IMR-90 (cell line): Measurements from ENCODE around the gene AXL. TPM values are rescaled to one million over a fixed set of nuclear protein-coding genes. Genes with fewer than 3 reads are reported as not detected.

ENCODE experiments used
- ATAC-seq: fragments of 200-7000 bp; cut with Tn5 transposase; 2 replicates; pipeline ENCODE4 v1.9.1; 2020; ENCODE audit warnings: low read depth, mild to moderate bottlenecking, moderate library complexity
- BruUV-seq: library from RNA; stranded (reverse); fragments of 400-500 nt; replicated peaks from 2 replicates; lab custom pipeline; 2021; lab: Mats Ljungman, UMichigan
- CTCF ChIA-PET: fragments of 300-600 bp; formaldehyde crosslinking; extraction: SDS; loops from one replicate; lab custom pipeline; 2021; ENCODE audit warnings: antibody characterized with exemption; lab: Yijun Ruan, JAX
- POLR2A ChIA-PET: fragments of 300-600 bp; sonication (Branson Sonifier 250); formaldehyde crosslinking; loops from one replicate; lab custom pipeline; 2022; ENCODE audit warnings: antibody characterized with exemption; ENCODE audit not compliant: unreplicated experiment; lab: Charles Lee
- DNase-seq: peaks from one replicate; pipeline ENCODE4 v3.0.0; 2013
- H2AFZ ChIP-seq: replicated peaks from 2 replicates; pipeline ENCODE3; 2013; ENCODE audit warnings: low read length, mild to moderate bottlenecking; ENCODE audit not compliant: poor library complexity
- H2AK5ac ChIP-seq: 2 replicates; pipeline ENCODE4 v1.6.1; 2013; ENCODE audit warnings: low read depth, low read length, inconsistent platforms
- H2AK9ac ChIP-seq: replicated peaks from 2 replicates; pipeline ENCODE3; 2013; ENCODE audit warnings: mild to moderate bottlenecking, low read depth, low read length, moderate library complexity; ENCODE audit not compliant: poor library complexity
- H2BK120ac ChIP-seq: 2 replicates; pipeline ENCODE4 v1.6.1; 2013; ENCODE audit warnings: low read depth, low read length, inconsistent platforms
- H2BK15ac ChIP-seq: 3 replicates; pipeline ENCODE4 v1.6.1; 2013; ENCODE audit warnings: low read depth, low read length, inconsistent platforms
- H2BK20ac ChIP-seq: 2 replicates; pipeline ENCODE4 v1.6.1; 2013; ENCODE audit warnings: low read depth, mild to moderate bottlenecking, inconsistent platforms, low read length, moderate library complexity
- H2BK5ac ChIP-seq: 2 replicates; pipeline ENCODE4 v1.6.1; 2013; ENCODE audit warnings: mild to moderate bottlenecking, low read depth, low read length, inconsistent platforms; ENCODE audit not compliant: poor library complexity, severe bottlenecking
- H3K14ac ChIP-seq: replicated peaks from 2 replicates; pipeline ENCODE4 v1.6.1; 2013; ENCODE audit warnings: low read depth, low read length, inconsistent platforms
- H3K18ac ChIP-seq: 2 replicates; pipeline ENCODE4 v1.6.1; 2013; ENCODE audit warnings: low read depth, low read length, control low read depth
- H3K23ac ChIP-seq: 2 replicates; pipeline ENCODE4 v1.6.1; 2013; ENCODE audit warnings: low read depth, low read length, inconsistent platforms
- H3K27ac ChIP-seq: 2 replicates; pipeline ENCODE4 v1.5.1; 2013; ENCODE audit warnings: mild to moderate bottlenecking, control low read depth, low read length; ENCODE audit not compliant: insufficient read depth
- H3K27me3 ChIP-seq: 2 replicates; pipeline ENCODE4 v1.6.1; 2013; ENCODE audit warnings: low read length; ENCODE audit not compliant: control insufficient read depth, insufficient read depth
- H3K36me3 ChIP-seq: 2 replicates; pipeline ENCODE4 v1.6.1; 2013; ENCODE audit warnings: low read length, mixed read lengths; ENCODE audit not compliant: control insufficient read depth, insufficient read depth
- H3K4ac ChIP-seq: 2 replicates; pipeline ENCODE4 v1.6.1; 2013; ENCODE audit warnings: low read depth, low read length, inconsistent platforms
- H3K4me1 ChIP-seq: 2 replicates; pipeline ENCODE4 v1.6.1; 2013; ENCODE audit warnings: low read length, mixed read lengths; ENCODE audit not compliant: control insufficient read depth, insufficient read depth
- H3K4me2 ChIP-seq: 2 replicates; pipeline ENCODE4 v1.6.1; 2013; ENCODE audit warnings: low read depth, mild to moderate bottlenecking, control low read depth, low read length, moderate library complexity
- H3K4me3 ChIP-seq: 2 replicates; pipeline ENCODE4 v1.5.1; 2013; ENCODE audit warnings: low read depth, mild to moderate bottlenecking, control low read depth, low read length, moderate library complexity; ENCODE audit not compliant: insufficient read depth
- H3K56ac ChIP-seq: 2 replicates; pipeline ENCODE4 v1.6.1; 2013; ENCODE audit warnings: low read length, inconsistent platforms; ENCODE audit not compliant: insufficient read depth; ENCODE audit errors: extremely low read depth
- H3K79me1 ChIP-seq, 2 experiments: 2 replicates each; pipeline ENCODE4 v1.6.1; 2013; ENCODE audit warnings: low read length in 2 of 2, inconsistent platforms in 1 of 2, low read depth in 1 of 2
- H3K9ac ChIP-seq: 2 replicates; pipeline ENCODE4 v1.6.1; 2013; ENCODE audit warnings: low read depth, low read length, control low read depth
- H3K9me1 ChIP-seq: 2 replicates; pipeline ENCODE4 v1.6.1; 2013; ENCODE audit warnings: low read length, inconsistent platforms; ENCODE audit not compliant: insufficient read depth
- H3K9me3 ChIP-seq: 2 replicates; pipeline ENCODE4 v1.6.1; 2013; ENCODE audit warnings: low read length; ENCODE audit not compliant: control insufficient read depth, insufficient read depth
- H4K20me1 ChIP-seq: 2 replicates; pipeline ENCODE4 v1.6.1; 2013; ENCODE audit warnings: low read length, inconsistent platforms; ENCODE audit not compliant: insufficient read depth
- H4K5ac ChIP-seq: 2 replicates; pipeline ENCODE4 v1.6.1; 2013; ENCODE audit warnings: mild to moderate bottlenecking, low read depth, low read length, control low read depth
- H4K8ac ChIP-seq, 2 experiments: 2 replicates each; pipeline ENCODE4 v1.6.1; 2013; ENCODE audit warnings: low read depth in 2 of 2, low read length in 2 of 2, control low read depth in 1 of 2, inconsistent platforms in 1 of 2
- H4K91ac ChIP-seq: 2 replicates; pipeline ENCODE4 v1.6.1; 2013; ENCODE audit warnings: low read depth, low read length, inconsistent platforms; ENCODE audit not compliant: insufficient read depth
- BHLHE40 ChIP-seq: fragments of 150-350 bp; IDR thresholded peaks from 2 replicates; pipeline ENCODE4 v1.6.1; 2016; ENCODE audit warnings: mild to moderate bottlenecking, low read depth, low read length
- CEBPB ChIP-seq: IDR thresholded peaks from 2 replicates; pipeline ENCODE4 v1.6.1; 2012; ENCODE audit warnings: low read depth, low read length, improper control_type of control experiment
- CTCF ChIP-seq: conservative IDR thresholded peaks from 2 replicates; pipeline ENCODE4 v1.5.1; 2012; ENCODE audit warnings: mild to moderate bottlenecking, low read depth, low read length, improper control_type of control experiment
- FOS ChIP-seq: fragments of 150-350 bp; IDR thresholded peaks from 2 replicates; pipeline ENCODE4 v1.6.1; 2016; ENCODE audit warnings: low read depth, low read length
- MAFK ChIP-seq: IDR thresholded peaks from 2 replicates; pipeline ENCODE4 v1.6.1; 2012; ENCODE audit warnings: low read depth, low read length, improper control_type of control experiment
- MAZ ChIP-seq: IDR thresholded peaks from 2 replicates; pipeline ENCODE4 v1.6.1; 2012; ENCODE audit warnings: low read depth, mild to moderate bottlenecking, low read length, improper control_type of control experiment, moderate library complexity, borderline replicate concordance
- NFE2L2 ChIP-seq: fragments of 150-350 bp; IDR thresholded peaks from 2 replicates; pipeline ENCODE4 v1.6.1; 2016; ENCODE audit warnings: low read depth, mild to moderate bottlenecking, low read length
- POLR2A ChIP-seq: IDR thresholded peaks from 2 replicates; pipeline ENCODE4 v1.6.1; 2012; ENCODE audit warnings: mild to moderate bottlenecking, low read depth, low read length
- RAD21 ChIP-seq: IDR thresholded peaks from 2 replicates; pipeline ENCODE4 v1.6.1; 2012; ENCODE audit warnings: low read length, improper control_type of control experiment
- RFX5 ChIP-seq: IDR thresholded peaks from 2 replicates; pipeline ENCODE4 v1.8.0; 2012; ENCODE audit warnings: low read depth, mild to moderate bottlenecking, low read length, moderate library complexity
- SMC3 ChIP-seq: fragments of 150-350 bp; IDR thresholded peaks from 2 replicates; pipeline ENCODE4 v1.6.1; 2016; ENCODE audit warnings: low read depth, mild to moderate bottlenecking, antibody characterized with exemption, low read length, moderate library complexity
- USF2 ChIP-seq: fragments of 150-350 bp; IDR thresholded peaks from 2 replicates; pipeline ENCODE4 v1.6.1; 2017; ENCODE audit warnings: mild to moderate bottlenecking, antibody characterized with exemption, low read length, low read depth
- WGBS, 2 experiments: methylation state at CpG; one replicate each; pipeline versions ENCODE4 v1.1.5 to v1.1.7; 2013; ENCODE audit warnings: missing lambda C conversion rate in 2 of 2; ENCODE audit not compliant: insufficient read length in 1 of 2; ENCODE audit errors: extremely low coverage in 2 of 2; 5-methylcytosine and 5-hydroxymethylcytosine counted together
- dilution Hi-C: fragments of 300-500 bp; cut with HindIII; formaldehyde crosslinking; loops from one replicate; pipeline ENCODE4 v1.14.3; 2018; ENCODE audit warnings: low sequenced_read_pairs; ENCODE audit not compliant: unreplicated experiment
- in situ Hi-C: fragments of 300-500 bp; cut with MboI; formaldehyde crosslinking; loops from 3 replicates; pipeline ENCODE4 v1.14.3; 2019; ENCODE audit warnings: low sequenced_read_pairs, inconsistent platforms, mixed read lengths
- intact Hi-C: fragments of 100-400 bp; cut with micrococcal nuclease; formaldehyde crosslinking; loops from 2 replicates; pipeline ENCODE4 v1.10.0; 2022
- polyA plus RNA-seq, 3 experiments: library from polyadenylated mRNA; depleted of rRNA; stranded (reverse); fragments of >200 nt; gene quantifications; 2 replicates each; pipeline ENCODE4 v1.2.3, GENCODE V29; 2012; ENCODE audit warnings: low replicate concordance in 1 of 3
- total RNA-seq: library from RNA; depleted of rRNA; stranded (reverse); fragments of >200 nt; gene quantifications from 2 replicates; pipeline ENCODE4 v1.2.3, GENCODE V29; 2012
- TF ChIP-seq, protein P1 (sequence below): fragments of 150-350 bp; IDR thresholded peaks from 2 replicates; pipeline ENCODE4 v1.6.1; 2016; ENCODE audit warnings: low read depth, mild to moderate bottlenecking, low read length, moderate library complexity, borderline replicate concordance

Gene AXL
- total and polyA plus RNA-seq, 2 of the 4 experiments (the other 2 are of a cell fraction): 212 to 466 TPM

GRCh38 chr19:41195675-41196497 lies 23.1 kb upstream of the AXL start (continued):
- no peak for TF ChIP-seq USF2

- Histone ChIP-seq H3K9ac (no peak overlapping the region), H3K79me1 (no peaks in the 10 kb centered on the region; a peak in 1 of 4 replicates), H3K9me1 (peaks cover 4% of the 10 kb centered on the region; the same call in 1 of the 2 replicates), H2AFZ (no peak overlapping the region), H4K91ac (no peak overlapping the region), H2BK120ac (no peak overlapping the region), H3K4me3 (no peak overlapping the region), H3K27ac (no peak overlapping the region), H3K4ac (no peak overlapping the region), H2AK9ac (no peak overlapping the region), H3K9me3 (no peaks in the 10 kb centered on the region), H4K20me1 (no peaks in the 10 kb centered on the region), H3K14ac (no peak overlapping the region), H2BK15ac (no peak overlapping the region), H3K4me1 (peaks cover 3% of the 10 kb centered on the region; the same call in 1 of the 2 replicates), H2BK5ac (no peak overlapping the region), H3K23ac (no peak overlapping the region), H2BK20ac (no peak overlapping the region), H3K27me3 (no peaks in the 10 kb centered on the region), H2AK5ac (no peak overlapping the region), H4K8ac (no peak overlapping the region), H3K36me3 (no peaks in the 10 kb centered on the region), H3K56ac (no peak overlapping the region), H3K4me2 (no peak overlapping the region), H4K5ac (no peak overlapping the region), H3K18ac (no peak overlapping the region)
- no TSS peak for BruUV-seq
- in situ Hi-C loops: no loop called here
- CTCF ChIA-PET: no interaction called here
- ATAC-seq (no peak), DNase-seq (no peak)
- dilution Hi-C loops: no loop called here
- intact Hi-C loops: no loop called here
- POLR2A ChIA-PET: no interaction called here
- no CpG with 5 or more reads among the region's 11 CpGs for WGBS, 2 experiments
- TF ChIP-seq MAFK (no peak), SMC3 (no peak), NFE2L2 (no peak), CTCF (no peak), FOS (no peak), RFX5 (no peak), BHLHE40 (no peak), CEBPB (no peak), MAZ (no peak), POLR2A (no peak), RAD21 (no peak)
- TF ChIP-seq, protein P1, sequence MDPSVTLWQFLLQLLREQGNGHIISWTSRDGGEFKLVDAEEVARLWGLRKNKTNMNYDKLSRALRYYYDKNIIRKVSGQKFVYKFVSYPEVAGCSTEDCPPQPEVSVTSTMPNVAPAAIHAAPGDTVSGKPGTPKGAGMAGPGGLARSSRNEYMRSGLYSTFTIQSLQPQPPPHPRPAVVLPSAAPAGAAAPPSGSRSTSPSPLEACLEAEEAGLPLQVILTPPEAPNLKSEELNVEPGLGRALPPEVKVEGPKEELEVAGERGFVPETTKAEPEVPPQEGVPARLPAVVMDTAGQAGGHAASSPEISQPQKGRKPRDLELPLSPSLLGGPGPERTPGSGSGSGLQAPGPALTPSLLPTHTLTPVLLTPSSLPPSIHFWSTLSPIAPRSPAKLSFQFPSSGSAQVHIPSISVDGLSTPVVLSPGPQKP: no peak
Measured at GRCh38 chr19:41198559-41198958, 20.5 kb upstream of the AXL start.
